Activated T-cell treated with anti-CD3 and anti-CD28 coated beads for 4 hours (primary cell): ENCODE results near the gene NOL8.

Experiments used
- DNase-seq: peaks from one replicate; pipeline ENCODE4 v3.0.0-alpha.2; 2020

Gene NOL8

GRCh38 chr9:92257327-92257726 is 67.8 kb downstream of the NOL8 start:
- DNase-seq = no peak

GRCh38 chr9:92254381-92255337 is 70.5 kb downstream of the NOL8 start:
- DNase-seq = no peak

GRCh38 chr9:92253656-92254055 is 71.5 kb downstream of the NOL8 start:
- no peak for DNase-seq

- no peak for DNase-seq
These were observed 77.2 kb downstream of the NOL8 start for GRCh38 chr9:92247981-92248380.
